WTC11 (cell line): ENCODE results near the gene LDHB. TPM values are rescaled to one million over a fixed set of nuclear protein-coding genes. Genes with fewer than 3 reads are reported as not detected.

Source experiments
- ATAC-seq: fragments of 200-7000 bp; cut with Tn5 transposase; 2 replicates; pipeline ENCODE4 v1.10.0; 2021; ENCODE audit warnings: mild to moderate bottlenecking, moderate library complexity
- CTCF ChIA-PET: fragments of 300-600 bp; sonication (Branson Sonifier 250); formaldehyde crosslinking; loops from one replicate; lab custom pipeline; 2021; ENCODE audit warnings: antibody characterized with exemption; lab: Charles Lee
- POLR2A ChIA-PET: fragments of 350-600 bp; sonication (Branson Sonifier 250); formaldehyde crosslinking; loops from one replicate; lab custom pipeline; 2021; ENCODE audit warnings: antibody characterized with exemption; lab: Charles Lee
- DNase-seq: peaks from one replicate; pipeline ENCODE4 v3.0.0; 2021; ENCODE audit warnings: low spot score
- H3K27ac Mint-ChIP-seq: 2 replicates; pipeline ENCODE4 v1.8.0; 2021; ENCODE audit warnings: mixed read lengths
- H3K27me3 Mint-ChIP-seq: 2 replicates; pipeline ENCODE4 v1.8.0; 2021; ENCODE audit warnings: low read depth, mild to moderate bottlenecking, moderate library complexity, mixed read lengths
- H3K36me3 Mint-ChIP-seq: 2 replicates; pipeline ENCODE4 v1.8.0; 2021; ENCODE audit warnings: mixed read lengths
- H3K4me1 Mint-ChIP-seq: 2 replicates; pipeline ENCODE4 v1.8.0; 2022; ENCODE audit warnings: mixed read lengths
- H3K4me3 Mint-ChIP-seq: 2 replicates; pipeline ENCODE4 v1.8.0; 2021; ENCODE audit warnings: mild to moderate bottlenecking, moderate library complexity, mixed read lengths
- H3K9me3 Mint-ChIP-seq: 2 replicates; pipeline ENCODE4 v1.8.0; 2021; ENCODE audit warnings: mixed read lengths
- ELF4 ChIP-seq: sonication (generic); formaldehyde crosslinking; IDR thresholded peaks from 2 replicates; pipeline ENCODE4 v1.8.1; 2022; ENCODE audit warnings: low read depth, mild to moderate bottlenecking, moderate library complexity, missing genetic modification reagents
- EMX1 ChIP-seq: fragments of 250-450 bp; sonication (Bioruptor Pico); IDR thresholded peaks from 2 replicates; pipeline ENCODE4 v1.8.0; 2021; ENCODE audit warnings: mild to moderate bottlenecking
- ESRRA ChIP-seq: sonication (generic); formaldehyde crosslinking; IDR thresholded peaks from 2 replicates; pipeline ENCODE4 v1.8.1; 2022; ENCODE audit warnings: mild to moderate bottlenecking, missing genetic modification reagents, borderline replicate concordance
- GRHL2 ChIP-seq: fragments of 250-450 bp; sonication (Bioruptor Pico); IDR thresholded peaks from 2 replicates; pipeline ENCODE4 v1.8.0; 2022; ENCODE audit warnings: mild to moderate bottlenecking, moderate library complexity; ENCODE audit not compliant: insufficient replicate concordance, severe bottlenecking
- HMGXB4 ChIP-seq: sonication (generic); formaldehyde crosslinking; IDR thresholded peaks from 2 replicates; pipeline ENCODE4 v1.8.1; 2023; ENCODE audit warnings: mild to moderate bottlenecking, moderate library complexity, missing genetic modification reagents
- JAZF1 ChIP-seq: fragments of 250-450 bp; sonication (Bioruptor Pico); IDR thresholded peaks from 2 replicates; pipeline ENCODE4 v1.9.0; 2021; ENCODE audit warnings: moderate library complexity, mild to moderate bottlenecking, inconsistent platforms
- NFE2L1 ChIP-seq: sonication (generic); formaldehyde crosslinking; IDR thresholded peaks from 2 replicates; pipeline ENCODE4 v1.8.1; 2023; ENCODE audit warnings: missing genetic modification reagents
- NFYB ChIP-seq: sonication (generic); formaldehyde crosslinking; conservative IDR thresholded peaks from 2 replicates; pipeline ENCODE4 v1.8.0; 2022; ENCODE audit warnings: low read depth, missing genetic modification reagents
- NR2C2 ChIP-seq: sonication (generic); formaldehyde crosslinking; IDR thresholded peaks from 2 replicates; pipeline ENCODE4 v1.8.0; 2022; ENCODE audit warnings: mild to moderate bottlenecking, missing genetic modification reagents
- OVOL2 ChIP-seq: fragments of 250-450 bp; sonication (Bioruptor Pico); IDR thresholded peaks from 2 replicates; pipeline ENCODE4 v1.9.0; 2021; ENCODE audit warnings: mild to moderate bottlenecking, borderline replicate concordance
- PREB ChIP-seq: sonication (generic); formaldehyde crosslinking; IDR thresholded peaks from 2 replicates; pipeline ENCODE4 v1.8.1; 2022; ENCODE audit warnings: mild to moderate bottlenecking, missing genetic modification reagents, moderate library complexity, borderline replicate concordance
- SP1 ChIP-seq: sonication (generic); formaldehyde crosslinking; conservative IDR thresholded peaks from 2 replicates; pipeline ENCODE4 v1.8.1; 2022; ENCODE audit warnings: missing genetic modification reagents
- TP53 ChIP-seq: sonication (generic); formaldehyde crosslinking; IDR thresholded peaks from 2 replicates; pipeline ENCODE4 v1.8.1; 2023; ENCODE audit warnings: mild to moderate bottlenecking, missing genetic modification reagents
- ZNF138 ChIP-seq: sonication (generic); formaldehyde crosslinking; conservative IDR thresholded peaks from 2 replicates; pipeline ENCODE4 v1.8.1; 2022; ENCODE audit warnings: mild to moderate bottlenecking, moderate library complexity, missing genetic modification reagents
- total RNA-seq: library from RNA; stranded (reverse); gene quantifications from 3 replicates; pipeline ENCODE4 v1.2.3, GENCODE V29; 2021
- TF ChIP-seq, protein P1 (sequence below): fragments of 250-450 bp; sonication (Bioruptor Pico); IDR thresholded peaks from 2 replicates; pipeline ENCODE4 v1.9.0; 2021; ENCODE audit warnings: mild to moderate bottlenecking
- TF ChIP-seq, protein P2 (sequence below): fragments of 250-450 bp; sonication (Bioruptor Pico); conservative IDR thresholded peaks from 2 replicates; pipeline ENCODE4 v1.9.0; 2021; ENCODE audit warnings: mild to moderate bottlenecking
- TF ChIP-seq, protein P3 (sequence below): sonication (generic); formaldehyde crosslinking; IDR thresholded peaks from 2 replicates; pipeline ENCODE4 v1.8.1; 2023; ENCODE audit warnings: mild to moderate bottlenecking, missing genetic modification reagents
- TF ChIP-seq, protein P4 (sequence below): sonication (generic); formaldehyde crosslinking; IDR thresholded peaks from 2 replicates; pipeline ENCODE4 v1.8.0; 2023; ENCODE audit warnings: missing genetic modification reagents
- TF ChIP-seq, protein P5 (sequence below): sonication (generic); formaldehyde crosslinking; IDR thresholded peaks from 2 replicates; pipeline ENCODE4 v1.8.1; 2022; ENCODE audit warnings: missing genetic modification reagents, borderline replicate concordance
- TF ChIP-seq, protein P6 (sequence below): sonication (generic); formaldehyde crosslinking; conservative IDR thresholded peaks from 2 replicates; pipeline ENCODE4 v1.8.1; 2023; ENCODE audit warnings: mild to moderate bottlenecking, low read depth, missing genetic modification reagents, moderate library complexity

LDHB gene
- total RNA-seq, 1 experiment from 2014 or later: 1,504 TPM

- TF ChIP-seq, protein P1, sequence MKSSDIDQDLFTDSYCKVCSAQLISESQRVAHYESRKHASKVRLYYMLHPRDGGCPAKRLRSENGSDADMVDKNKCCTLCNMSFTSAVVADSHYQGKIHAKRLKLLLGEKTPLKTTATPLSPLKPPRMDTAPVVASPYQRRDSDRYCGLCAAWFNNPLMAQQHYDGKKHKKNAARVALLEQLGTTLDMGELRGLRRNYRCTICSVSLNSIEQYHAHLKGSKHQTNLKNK (CRISPR knock-in tag): no peak
- no peak for TF ChIP-seq JAZF1
- no peak for TF ChIP-seq ELF4 (CRISPR knock-in tag)
- TF ChIP-seq, protein P2, sequence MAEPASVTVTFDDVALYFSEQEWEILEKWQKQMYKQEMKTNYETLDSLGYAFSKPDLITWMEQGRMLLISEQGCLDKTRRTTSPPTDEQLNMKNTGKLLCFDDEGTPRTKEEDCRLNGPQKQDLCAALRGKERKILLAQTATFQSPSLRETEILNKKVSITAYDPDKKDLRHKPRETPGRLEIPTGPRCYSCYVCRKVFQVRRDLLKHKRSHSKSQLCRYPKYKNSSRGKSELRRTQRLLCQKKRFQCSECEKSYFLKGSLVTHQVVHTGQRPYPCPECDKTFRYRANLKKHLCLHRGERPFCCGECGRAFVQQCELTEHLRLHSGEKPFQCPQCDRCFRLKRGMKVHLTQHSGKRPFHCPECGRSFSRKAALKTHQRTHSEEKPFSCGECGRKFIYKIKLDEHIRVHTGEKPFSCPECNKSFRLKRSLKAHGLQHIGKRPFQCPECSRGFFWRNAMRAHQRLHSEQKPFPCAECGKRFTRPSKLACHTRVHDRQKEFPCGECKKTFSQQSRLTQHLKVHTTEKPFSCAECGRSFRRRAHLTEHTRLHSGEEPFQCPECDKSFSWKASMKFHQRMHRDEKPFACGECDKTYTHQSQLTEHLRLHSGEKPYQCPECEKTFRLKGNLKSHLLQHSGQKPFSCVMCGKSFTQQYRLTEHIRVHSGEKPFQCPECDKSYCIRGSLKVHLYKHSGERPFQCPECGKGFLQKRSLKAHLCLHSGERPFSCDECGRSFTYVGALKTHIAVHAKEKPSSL (CRISPR knock-in tag): no peak
Observed at GRCh38 chr12:21697904-21698630, 40.4 kb upstream of the LDHB start (continued).

DNA sequence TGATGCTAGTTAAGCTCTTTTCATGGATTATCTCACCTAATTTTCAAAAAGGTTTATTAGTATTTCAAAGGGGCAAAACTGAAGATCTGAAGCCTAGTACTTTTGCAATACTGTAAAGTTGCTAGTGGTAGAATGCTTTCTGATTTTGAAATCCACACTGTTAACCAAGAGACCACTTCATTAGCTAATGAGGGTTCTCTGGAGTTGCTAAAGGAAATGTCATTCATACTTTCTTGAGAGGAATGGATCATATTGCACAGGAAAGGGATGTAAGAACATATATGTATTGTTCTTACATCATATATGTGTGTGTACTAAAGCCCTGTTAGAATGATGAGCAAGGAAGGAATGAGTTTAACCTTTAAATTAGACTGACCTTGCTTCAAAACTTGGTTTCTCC lies 39.0 kb upstream of the LDHB start:
- no peak for ATAC-seq
- no peaks in the 10 kb centered on the region for H3K9me3 Mint-ChIP-seq
- H3K4me1 Mint-ChIP-seq: peaks cover 10% of the 10 kb centered on the region
- H3K27ac Mint-ChIP-seq: no peak overlapping the region
- CTCF ChIA-PET: interaction anchor here (1.2 to 1.8 kb wide), 3 partner anchors 16 to 638 kb away, joined by 6 to 8 read pairs (median 6); partner anchors contain the start of gene KCNJ8
- H3K4me3 Mint-ChIP-seq: no peak overlapping the region
- no peaks in the 10 kb centered on the region for H3K36me3 Mint-ChIP-seq
- no peak for DNase-seq
- no peak for TF ChIP-seq EMX1 (CRISPR knock-in tag)
- no peak for TF ChIP-seq NR2C2 (CRISPR knock-in tag)
- TF ChIP-seq ESRRA (CRISPR knock-in tag): no peak
- no peak for TF ChIP-seq ZNF138 (CRISPR knock-in tag)
- TF ChIP-seq HMGXB4 (CRISPR knock-in tag): no peak
- TF ChIP-seq, all 79 proteins: peak for 0
- POLR2A ChIA-PET: no interaction called here
- no peaks in the 10 kb centered on the region for H3K27me3 Mint-ChIP-seq

DNA sequence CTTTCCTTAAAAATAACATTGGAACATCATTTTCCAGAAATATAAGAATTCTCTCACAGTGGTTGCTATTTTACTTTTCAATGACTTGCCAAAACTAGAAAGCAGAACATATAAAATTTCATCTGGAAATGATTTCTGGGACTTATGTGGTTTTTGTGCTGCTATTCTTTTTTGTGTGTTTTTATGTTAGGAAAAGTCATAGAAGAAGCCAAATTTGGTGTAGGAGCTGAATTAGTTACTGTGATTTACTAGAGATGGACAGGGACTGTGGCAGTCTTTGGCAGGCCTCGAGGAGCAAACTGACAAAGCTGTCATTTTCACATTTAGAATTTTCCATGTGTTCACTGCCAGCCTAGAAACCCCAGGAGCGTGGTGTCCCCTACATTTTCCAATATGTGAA lies 38.3 kb upstream of the LDHB start:
- ChIA-PET CTCF (interaction anchor here (1.2 kb wide), 1 partner anchor 16 kb away, joined by 6 read pairs; no protein-coding TSS in a partner anchor), POLR2A (no interaction called here)
- peaks cover 10% of the 10 kb centered on the region for H3K4me1 Mint-ChIP-seq
- no peak overlapping the region for H3K27ac Mint-ChIP-seq
- H3K9me3 Mint-ChIP-seq: no peaks in the 10 kb centered on the region
- H3K27me3 Mint-ChIP-seq: no peaks in the 10 kb centered on the region
- ATAC-seq (no peak), DNase-seq (no peak)
- H3K4me3 Mint-ChIP-seq: no peak overlapping the region
- no peaks in the 10 kb centered on the region for H3K36me3 Mint-ChIP-seq
- TF ChIP-seq, protein P3, sequence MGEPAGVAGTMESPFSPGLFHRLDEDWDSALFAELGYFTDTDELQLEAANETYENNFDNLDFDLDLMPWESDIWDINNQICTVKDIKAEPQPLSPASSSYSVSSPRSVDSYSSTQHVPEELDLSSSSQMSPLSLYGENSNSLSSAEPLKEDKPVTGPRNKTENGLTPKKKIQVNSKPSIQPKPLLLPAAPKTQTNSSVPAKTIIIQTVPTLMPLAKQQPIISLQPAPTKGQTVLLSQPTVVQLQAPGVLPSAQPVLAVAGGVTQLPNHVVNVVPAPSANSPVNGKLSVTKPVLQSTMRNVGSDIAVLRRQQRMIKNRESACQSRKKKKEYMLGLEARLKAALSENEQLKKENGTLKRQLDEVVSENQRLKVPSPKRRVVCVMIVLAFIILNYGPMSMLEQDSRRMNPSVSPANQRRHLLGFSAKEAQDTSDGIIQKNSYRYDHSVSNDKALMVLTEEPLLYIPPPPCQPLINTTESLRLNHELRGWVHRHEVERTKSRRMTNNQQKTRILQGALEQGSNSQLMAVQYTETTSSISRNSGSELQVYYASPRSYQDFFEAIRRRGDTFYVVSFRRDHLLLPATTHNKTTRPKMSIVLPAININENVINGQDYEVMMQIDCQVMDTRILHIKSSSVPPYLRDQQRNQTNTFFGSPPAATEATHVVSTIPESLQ (CRISPR knock-in tag): no peak
- no peak for TF ChIP-seq NFYB (CRISPR knock-in tag)
- no peak for TF ChIP-seq PREB
- TF ChIP-seq OVOL2 (CRISPR knock-in tag): no peak
- TF ChIP-seq GRHL2 (CRISPR knock-in tag): no peak
- no peak for TF ChIP-seq SP1 (CRISPR knock-in tag)
- TF ChIP-seq, protein P4, sequence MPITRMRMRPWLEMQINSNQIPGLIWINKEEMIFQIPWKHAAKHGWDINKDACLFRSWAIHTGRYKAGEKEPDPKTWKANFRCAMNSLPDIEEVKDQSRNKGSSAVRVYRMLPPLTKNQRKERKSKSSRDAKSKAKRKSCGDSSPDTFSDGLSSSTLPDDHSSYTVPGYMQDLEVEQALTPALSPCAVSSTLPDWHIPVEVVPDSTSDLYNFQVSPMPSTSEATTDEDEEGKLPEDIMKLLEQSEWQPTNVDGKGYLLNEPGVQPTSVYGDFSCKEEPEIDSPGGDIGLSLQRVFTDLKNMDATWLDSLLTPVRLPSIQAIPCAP (CRISPR knock-in tag): no peak
- TF ChIP-seq, protein P5, sequence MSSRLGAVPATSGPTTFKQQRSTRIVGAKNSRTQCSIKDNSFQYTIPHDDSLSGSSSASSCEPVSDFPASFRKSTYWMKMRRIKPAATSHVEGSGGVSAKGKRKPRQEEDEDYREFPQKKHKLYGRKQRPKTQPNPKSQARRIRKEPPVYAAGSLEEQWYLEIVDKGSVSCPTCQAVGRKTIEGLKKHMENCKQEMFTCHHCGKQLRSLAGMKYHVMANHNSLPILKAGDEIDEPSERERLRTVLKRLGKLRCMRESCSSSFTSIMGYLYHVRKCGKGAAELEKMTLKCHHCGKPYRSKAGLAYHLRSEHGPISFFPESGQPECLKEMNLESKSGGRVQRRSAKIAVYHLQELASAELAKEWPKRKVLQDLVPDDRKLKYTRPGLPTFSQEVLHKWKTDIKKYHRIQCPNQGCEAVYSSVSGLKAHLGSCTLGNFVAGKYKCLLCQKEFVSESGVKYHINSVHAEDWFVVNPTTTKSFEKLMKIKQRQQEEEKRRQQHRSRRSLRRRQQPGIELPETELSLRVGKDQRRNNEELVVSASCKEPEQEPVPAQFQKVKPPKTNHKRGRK (CRISPR knock-in tag): no peak
- TF ChIP-seq TP53 (CRISPR knock-in tag): no peak
- TF ChIP-seq, protein P6, sequence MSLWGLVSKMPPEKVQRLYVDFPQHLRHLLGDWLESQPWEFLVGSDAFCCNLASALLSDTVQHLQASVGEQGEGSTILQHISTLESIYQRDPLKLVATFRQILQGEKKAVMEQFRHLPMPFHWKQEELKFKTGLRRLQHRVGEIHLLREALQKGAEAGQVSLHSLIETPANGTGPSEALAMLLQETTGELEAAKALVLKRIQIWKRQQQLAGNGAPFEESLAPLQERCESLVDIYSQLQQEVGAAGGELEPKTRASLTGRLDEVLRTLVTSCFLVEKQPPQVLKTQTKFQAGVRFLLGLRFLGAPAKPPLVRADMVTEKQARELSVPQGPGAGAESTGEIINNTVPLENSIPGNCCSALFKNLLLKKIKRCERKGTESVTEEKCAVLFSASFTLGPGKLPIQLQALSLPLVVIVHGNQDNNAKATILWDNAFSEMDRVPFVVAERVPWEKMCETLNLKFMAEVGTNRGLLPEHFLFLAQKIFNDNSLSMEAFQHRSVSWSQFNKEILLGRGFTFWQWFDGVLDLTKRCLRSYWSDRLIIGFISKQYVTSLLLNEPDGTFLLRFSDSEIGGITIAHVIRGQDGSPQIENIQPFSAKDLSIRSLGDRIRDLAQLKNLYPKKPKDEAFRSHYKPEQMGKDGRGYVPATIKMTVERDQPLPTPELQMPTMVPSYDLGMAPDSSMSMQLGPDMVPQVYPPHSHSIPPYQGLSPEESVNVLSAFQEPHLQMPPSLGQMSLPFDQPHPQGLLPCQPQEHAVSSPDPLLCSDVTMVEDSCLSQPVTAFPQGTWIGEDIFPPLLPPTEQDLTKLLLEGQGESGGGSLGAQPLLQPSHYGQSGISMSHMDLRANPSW: no peak
- no peak for TF ChIP-seq NFE2L1 (CRISPR knock-in tag)
